GM12878 (cell line): Measurements from ENCODE around the gene AKT1.

ENCODE experiments used
- CEBPB ChIP-seq, 2 experiments: fragments of 150-350 bp in 1 of 2; IDR thresholded peaks; 2 replicates each; pipeline ENCODE4 v1.6.1; 2012 to 2014; ENCODE audit warnings: low read depth in 2 of 2, low read length in 2 of 2, borderline replicate concordance in 1 of 2, inconsistent platforms in 1 of 2
- CHD1 ChIP-seq: IDR thresholded peaks from 2 replicates; pipeline ENCODE4 v1.6.1; 2012; ENCODE audit warnings: low read depth, low read length, improper control_type of control experiment
- CREB1 ChIP-seq: IDR thresholded peaks from 2 replicates; pipeline ENCODE4 v1.6.1; 2012; ENCODE audit warnings: low read depth, mild to moderate bottlenecking, inconsistent platforms
- EZH2 ChIP-seq: IDR thresholded peaks from 2 replicates; pipeline ENCODE4 v1.6.1; 2012; ENCODE audit warnings: low read depth, mild to moderate bottlenecking, control low read depth, inconsistent platforms, low read length, borderline replicate concordance; ENCODE audit not compliant: control insufficient read depth
- MYC ChIP-seq: IDR thresholded peaks from 2 replicates; pipeline ENCODE4 v1.6.1; 2011; ENCODE audit warnings: mild to moderate bottlenecking, low read length, moderate library complexity, inconsistent platforms; ENCODE audit not compliant: insufficient read depth, insufficient replicate concordance, insufficient read length, severe bottlenecking
- NFIC ChIP-seq: IDR thresholded peaks from 2 replicates; pipeline ENCODE4 v1.6.1; 2012; ENCODE audit warnings: low read depth, mild to moderate bottlenecking, inconsistent platforms, low read length, moderate library complexity
- SIX5 ChIP-seq: IDR thresholded peaks from 2 replicates; pipeline ENCODE4 v1.6.1; 2011; ENCODE audit warnings: mild to moderate bottlenecking, low read depth, low read length, moderate library complexity; ENCODE audit not compliant: severe bottlenecking
- SMAD1 ChIP-seq: fragments of 450-650 bp; IDR thresholded peaks from 2 replicates; pipeline ENCODE4 v1.6.1; 2018; ENCODE audit warnings: mild to moderate bottlenecking, low read depth; ENCODE audit not compliant: partially characterized antibody
- SRF ChIP-seq, 2 experiments: IDR thresholded peaks; 2 replicates each; pipeline ENCODE4 v1.6.1; 2011; ENCODE audit warnings: low read depth in 2 of 2, low read length in 2 of 2, mild to moderate bottlenecking in 1 of 2, moderate library complexity in 1 of 2
- TF ChIP-seq, protein P1 (sequence below): IDR thresholded peaks from 2 replicates; pipeline ENCODE4 v1.6.1; 2012; ENCODE audit warnings: low read depth, low read length, improper control_type of control experiment
- TF ChIP-seq, protein P2 (sequence below), 3 experiments: IDR thresholded peaks in 2 of 3; conservative IDR thresholded peaks in 1 of 3; 2 replicates each; pipeline ENCODE4 v1.5.1; 2011; ENCODE audit warnings: low read depth in 3 of 3, low read length in 3 of 3, mild to moderate bottlenecking in 3 of 3, control low read depth in 2 of 3, moderate library complexity in 2 of 3, inconsistent platforms in 1 of 3, mixed read lengths in 1 of 3; ENCODE audit not compliant: control insufficient read depth in 2 of 3, insufficient read depth in 1 of 3; ENCODE audit errors: extremely low read depth in 1 of 3
- TF ChIP-seq, protein P3 (sequence below): fragments of 450-650 bp; IDR thresholded peaks from 2 replicates; pipeline ENCODE4 v1.6.1; 2017; ENCODE audit warnings: antibody characterized with exemption, mild to moderate bottlenecking, moderate library complexity
- TF ChIP-seq, protein P4 (sequence below): fragments of 150-350 bp; IDR thresholded peaks from 2 replicates; pipeline ENCODE4 v1.6.1; 2016; ENCODE audit warnings: low read depth, low read length
- TF ChIP-seq, protein P5 (sequence below): fragments of 450-650 bp; formaldehyde crosslinking; IDR thresholded peaks from 2 replicates; pipeline ENCODE4 v1.5.0; 2022; ENCODE audit warnings: mild to moderate bottlenecking, missing genetic modification characterization

DNA sequence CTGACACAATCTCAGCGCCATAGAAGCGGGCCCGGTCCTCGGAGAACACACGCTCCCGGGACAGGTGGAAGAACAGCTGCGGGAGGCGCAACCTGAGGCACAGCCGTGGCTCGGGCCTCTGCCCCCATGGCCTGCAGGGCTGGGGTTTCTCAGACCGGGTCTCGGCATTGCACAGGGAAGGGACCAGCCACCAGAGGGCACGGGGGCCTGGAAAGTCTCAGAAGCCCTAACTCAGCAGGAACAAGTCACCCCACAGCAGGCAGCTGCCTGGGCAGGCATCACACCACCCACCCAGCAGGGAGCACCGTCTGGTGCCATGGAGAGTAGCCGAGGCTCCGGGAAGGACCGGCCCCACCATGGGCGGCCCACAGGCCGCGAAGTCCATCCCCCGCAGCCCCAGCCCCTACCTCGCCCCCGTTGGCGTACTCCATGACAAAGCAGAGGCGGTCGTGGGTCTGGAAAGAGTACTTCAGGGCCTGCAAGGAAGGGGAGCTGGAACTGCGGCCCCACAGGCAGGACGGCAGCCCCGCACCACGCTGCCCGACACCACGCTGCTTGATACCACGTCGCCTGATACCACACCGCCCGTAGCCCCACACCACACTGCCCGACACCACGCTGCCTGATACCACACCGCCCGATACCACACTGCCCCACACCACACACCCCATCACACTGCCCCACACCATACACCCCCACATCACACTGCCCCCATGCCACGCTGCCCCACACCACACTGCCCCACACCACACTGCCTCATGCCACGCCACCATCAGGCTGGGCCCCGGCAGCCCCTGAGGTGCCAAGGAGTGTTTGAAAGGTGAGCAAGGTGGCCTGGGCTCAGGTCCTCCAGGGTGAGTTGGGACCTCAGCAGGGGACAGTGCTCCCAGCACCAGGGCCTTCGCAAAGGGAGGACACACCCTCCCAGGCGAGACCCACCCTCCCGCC, 21.8 kb downstream of the AKT1 start:
- TF ChIP-seq MYC, result no peak
- TF ChIP-seq, protein P1, sequence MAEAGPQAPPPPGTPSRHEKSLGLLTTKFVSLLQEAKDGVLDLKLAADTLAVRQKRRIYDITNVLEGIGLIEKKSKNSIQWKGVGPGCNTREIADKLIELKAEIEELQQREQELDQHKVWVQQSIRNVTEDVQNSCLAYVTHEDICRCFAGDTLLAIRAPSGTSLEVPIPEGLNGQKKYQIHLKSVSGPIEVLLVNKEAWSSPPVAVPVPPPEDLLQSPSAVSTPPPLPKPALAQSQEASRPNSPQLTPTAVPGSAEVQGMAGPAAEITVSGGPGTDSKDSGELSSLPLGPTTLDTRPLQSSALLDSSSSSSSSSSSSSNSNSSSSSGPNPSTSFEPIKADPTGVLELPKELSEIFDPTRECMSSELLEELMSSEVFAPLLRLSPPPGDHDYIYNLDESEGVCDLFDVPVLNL, result no peak
- TF ChIP-seq, protein P2, sequence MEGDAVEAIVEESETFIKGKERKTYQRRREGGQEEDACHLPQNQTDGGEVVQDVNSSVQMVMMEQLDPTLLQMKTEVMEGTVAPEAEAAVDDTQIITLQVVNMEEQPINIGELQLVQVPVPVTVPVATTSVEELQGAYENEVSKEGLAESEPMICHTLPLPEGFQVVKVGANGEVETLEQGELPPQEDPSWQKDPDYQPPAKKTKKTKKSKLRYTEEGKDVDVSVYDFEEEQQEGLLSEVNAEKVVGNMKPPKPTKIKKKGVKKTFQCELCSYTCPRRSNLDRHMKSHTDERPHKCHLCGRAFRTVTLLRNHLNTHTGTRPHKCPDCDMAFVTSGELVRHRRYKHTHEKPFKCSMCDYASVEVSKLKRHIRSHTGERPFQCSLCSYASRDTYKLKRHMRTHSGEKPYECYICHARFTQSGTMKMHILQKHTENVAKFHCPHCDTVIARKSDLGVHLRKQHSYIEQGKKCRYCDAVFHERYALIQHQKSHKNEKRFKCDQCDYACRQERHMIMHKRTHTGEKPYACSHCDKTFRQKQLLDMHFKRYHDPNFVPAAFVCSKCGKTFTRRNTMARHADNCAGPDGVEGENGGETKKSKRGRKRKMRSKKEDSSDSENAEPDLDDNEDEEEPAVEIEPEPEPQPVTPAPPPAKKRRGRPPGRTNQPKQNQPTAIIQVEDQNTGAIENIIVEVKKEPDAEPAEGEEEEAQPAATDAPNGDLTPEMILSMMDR (IDR thresholded peaks at IDR 0.05 in 2 of 3, conservative IDR thresholded peaks at IDR 0.05 in 1 of 3; ENCODE audit: control insufficient read depth in 2 of 3, extremely low read depth in 1 of 3, insufficient read depth in 1 of 3, low read depth in 3 of 3, low read length in 3 of 3), result no peak
- no peak for TF ChIP-seq EZH2
- no peak for TF ChIP-seq NFIC
- TF ChIP-seq, protein P3, sequence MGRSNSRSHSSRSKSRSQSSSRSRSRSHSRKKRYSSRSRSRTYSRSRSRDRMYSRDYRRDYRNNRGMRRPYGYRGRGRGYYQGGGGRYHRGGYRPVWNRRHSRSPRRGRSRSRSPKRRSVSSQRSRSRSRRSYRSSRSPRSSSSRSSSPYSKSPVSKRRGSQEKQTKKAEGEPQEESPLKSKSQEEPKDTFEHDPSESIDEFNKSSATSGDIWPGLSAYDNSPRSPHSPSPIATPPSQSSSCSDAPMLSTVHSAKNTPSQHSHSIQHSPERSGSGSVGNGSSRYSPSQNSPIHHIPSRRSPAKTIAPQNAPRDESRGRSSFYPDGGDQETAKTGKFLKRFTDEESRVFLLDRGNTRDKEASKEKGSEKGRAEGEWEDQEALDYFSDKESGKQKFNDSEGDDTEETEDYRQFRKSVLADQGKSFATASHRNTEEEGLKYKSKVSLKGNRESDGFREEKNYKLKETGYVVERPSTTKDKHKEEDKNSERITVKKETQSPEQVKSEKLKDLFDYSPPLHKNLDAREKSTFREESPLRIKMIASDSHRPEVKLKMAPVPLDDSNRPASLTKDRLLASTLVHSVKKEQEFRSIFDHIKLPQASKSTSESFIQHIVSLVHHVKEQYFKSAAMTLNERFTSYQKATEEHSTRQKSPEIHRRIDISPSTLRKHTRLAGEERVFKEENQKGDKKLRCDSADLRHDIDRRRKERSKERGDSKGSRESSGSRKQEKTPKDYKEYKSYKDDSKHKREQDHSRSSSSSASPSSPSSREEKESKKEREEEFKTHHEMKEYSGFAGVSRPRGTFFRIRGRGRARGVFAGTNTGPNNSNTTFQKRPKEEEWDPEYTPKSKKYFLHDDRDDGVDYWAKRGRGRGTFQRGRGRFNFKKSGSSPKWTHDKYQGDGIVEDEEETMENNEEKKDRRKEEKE, result no peak
- TF ChIP-seq, protein P4, sequence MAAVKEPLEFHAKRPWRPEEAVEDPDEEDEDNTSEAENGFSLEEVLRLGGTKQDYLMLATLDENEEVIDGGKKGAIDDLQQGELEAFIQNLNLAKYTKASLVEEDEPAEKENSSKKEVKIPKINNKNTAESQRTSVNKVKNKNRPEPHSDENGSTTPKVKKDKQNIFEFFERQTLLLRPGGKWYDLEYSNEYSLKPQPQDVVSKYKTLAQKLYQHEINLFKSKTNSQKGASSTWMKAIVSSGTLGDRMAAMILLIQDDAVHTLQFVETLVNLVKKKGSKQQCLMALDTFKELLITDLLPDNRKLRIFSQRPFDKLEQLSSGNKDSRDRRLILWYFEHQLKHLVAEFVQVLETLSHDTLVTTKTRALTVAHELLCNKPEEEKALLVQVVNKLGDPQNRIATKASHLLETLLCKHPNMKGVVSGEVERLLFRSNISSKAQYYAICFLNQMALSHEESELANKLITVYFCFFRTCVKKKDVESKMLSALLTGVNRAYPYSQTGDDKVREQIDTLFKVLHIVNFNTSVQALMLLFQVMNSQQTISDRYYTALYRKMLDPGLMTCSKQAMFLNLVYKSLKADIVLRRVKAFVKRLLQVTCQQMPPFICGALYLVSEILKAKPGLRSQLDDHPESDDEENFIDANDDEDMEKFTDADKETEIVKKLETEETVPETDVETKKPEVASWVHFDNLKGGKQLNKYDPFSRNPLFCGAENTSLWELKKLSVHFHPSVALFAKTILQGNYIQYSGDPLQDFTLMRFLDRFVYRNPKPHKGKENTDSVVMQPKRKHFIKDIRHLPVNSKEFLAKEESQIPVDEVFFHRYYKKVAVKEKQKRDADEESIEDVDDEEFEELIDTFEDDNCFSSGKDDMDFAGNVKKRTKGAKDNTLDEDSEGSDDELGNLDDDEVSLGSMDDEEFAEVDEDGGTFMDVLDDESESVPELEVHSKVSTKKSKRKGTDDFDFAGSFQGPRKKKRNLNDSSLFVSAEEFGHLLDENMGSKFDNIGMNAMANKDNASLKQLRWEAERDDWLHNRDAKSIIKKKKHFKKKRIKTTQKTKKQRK, result no peak
- no peak for TF ChIP-seq CREB1
- TF ChIP-seq SMAD1, result no peak
- TF ChIP-seq, protein P5, sequence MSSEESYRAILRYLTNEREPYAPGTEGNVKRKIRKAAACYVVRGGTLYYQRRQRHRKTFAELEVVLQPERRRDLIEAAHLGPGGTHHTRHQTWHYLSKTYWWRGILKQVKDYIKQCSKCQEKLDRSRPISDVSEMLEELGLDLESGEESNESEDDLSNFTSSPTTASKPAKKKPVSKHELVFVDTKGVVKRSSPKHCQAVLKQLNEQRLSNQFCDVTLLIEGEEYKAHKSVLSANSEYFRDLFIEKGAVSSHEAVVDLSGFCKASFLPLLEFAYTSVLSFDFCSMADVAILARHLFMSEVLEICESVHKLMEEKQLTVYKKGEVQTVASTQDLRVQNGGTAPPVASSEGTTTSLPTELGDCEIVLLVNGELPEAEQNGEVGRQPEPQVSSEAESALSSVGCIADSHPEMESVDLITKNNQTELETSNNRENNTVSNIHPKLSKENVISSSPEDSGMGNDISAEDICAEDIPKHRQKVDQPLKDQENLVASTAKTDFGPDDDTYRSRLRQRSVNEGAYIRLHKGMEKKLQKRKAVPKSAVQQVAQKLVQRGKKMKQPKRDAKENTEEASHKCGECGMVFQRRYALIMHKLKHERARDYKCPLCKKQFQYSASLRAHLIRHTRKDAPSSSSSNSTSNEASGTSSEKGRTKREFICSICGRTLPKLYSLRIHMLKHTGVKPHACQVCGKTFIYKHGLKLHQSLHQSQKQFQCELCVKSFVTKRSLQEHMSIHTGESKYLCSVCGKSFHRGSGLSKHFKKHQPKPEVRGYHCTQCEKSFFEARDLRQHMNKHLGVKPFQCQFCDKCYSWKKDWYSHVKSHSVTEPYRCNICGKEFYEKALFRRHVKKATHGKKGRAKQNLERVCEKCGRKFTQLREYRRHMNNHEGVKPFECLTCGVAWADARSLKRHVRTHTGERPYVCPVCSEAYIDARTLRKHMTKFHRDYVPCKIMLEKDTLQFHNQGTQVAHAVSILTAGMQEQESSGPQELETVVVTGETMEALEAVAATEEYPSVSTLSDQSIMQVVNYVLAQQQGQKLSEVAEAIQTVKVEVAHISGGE (CRISPR knock-in tag), result no peak
- no peak for TF ChIP-seq CEBPB (IDR thresholded peaks at IDR 0.05; ENCODE audit: borderline replicate concordance in 1 of 2, low read depth in 2 of 2, low read length in 2 of 2)
- no peak for TF ChIP-seq CHD1
- TF ChIP-seq SRF (IDR thresholded peaks at IDR 0.05; ENCODE audit: low read depth in 2 of 2, low read length in 2 of 2), result no peak
- no peak for TF ChIP-seq SIX5
